Breast epithelium (tissue), 3 donors: Measurements from ENCODE around the gene BCAT1.

Experiments used
- POLR2A ChIP-seq: fragments of 450-650 bp; IDR thresholded peaks from one replicate; pipeline ENCODE4 v1.6.1; 2016; ENCODE audit warnings: antibody characterized with exemption, mild to moderate bottlenecking, moderate library complexity
- POLR2AphosphoS5 ChIP-seq, 3 donors: sonication (generic); formaldehyde crosslinking; IDR thresholded peaks; one replicate each; pipeline ENCODE4 v1.6.1; 2017; ENCODE audit warnings: antibody characterized with exemption in 3 of 3
- TF ChIP-seq, protein P1 (sequence below), 3 donors: fragments of 450-650 bp; IDR thresholded peaks; one replicate each; pipeline ENCODE4 v1.5.1; 2016 to 2017; ENCODE audit warnings: antibody characterized with exemption in 3 of 3, mild to moderate bottlenecking in 3 of 3, moderate library complexity in 3 of 3

GRCh38 chr12:24777359-24777758, 171.5 kb downstream of the BCAT1 start:
- TF ChIP-seq, protein P1, sequence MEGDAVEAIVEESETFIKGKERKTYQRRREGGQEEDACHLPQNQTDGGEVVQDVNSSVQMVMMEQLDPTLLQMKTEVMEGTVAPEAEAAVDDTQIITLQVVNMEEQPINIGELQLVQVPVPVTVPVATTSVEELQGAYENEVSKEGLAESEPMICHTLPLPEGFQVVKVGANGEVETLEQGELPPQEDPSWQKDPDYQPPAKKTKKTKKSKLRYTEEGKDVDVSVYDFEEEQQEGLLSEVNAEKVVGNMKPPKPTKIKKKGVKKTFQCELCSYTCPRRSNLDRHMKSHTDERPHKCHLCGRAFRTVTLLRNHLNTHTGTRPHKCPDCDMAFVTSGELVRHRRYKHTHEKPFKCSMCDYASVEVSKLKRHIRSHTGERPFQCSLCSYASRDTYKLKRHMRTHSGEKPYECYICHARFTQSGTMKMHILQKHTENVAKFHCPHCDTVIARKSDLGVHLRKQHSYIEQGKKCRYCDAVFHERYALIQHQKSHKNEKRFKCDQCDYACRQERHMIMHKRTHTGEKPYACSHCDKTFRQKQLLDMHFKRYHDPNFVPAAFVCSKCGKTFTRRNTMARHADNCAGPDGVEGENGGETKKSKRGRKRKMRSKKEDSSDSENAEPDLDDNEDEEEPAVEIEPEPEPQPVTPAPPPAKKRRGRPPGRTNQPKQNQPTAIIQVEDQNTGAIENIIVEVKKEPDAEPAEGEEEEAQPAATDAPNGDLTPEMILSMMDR (IDR thresholded peaks at IDR 0.05), result no peak
- TF ChIP-seq POLR2A, result no peak
- TF ChIP-seq POLR2AphosphoS5 (IDR thresholded peaks at IDR 0.05), result no peak
